Measurements from ENCODE around the gene COPG2. TPM values are rescaled to one million over a fixed set of nuclear protein-coding genes. Genes with fewer than 3 reads are reported as not detected.

Gene COPG2
- total RNA-seq, 1 experiment from 2014 or later: 50.9 TPM

DNA sequence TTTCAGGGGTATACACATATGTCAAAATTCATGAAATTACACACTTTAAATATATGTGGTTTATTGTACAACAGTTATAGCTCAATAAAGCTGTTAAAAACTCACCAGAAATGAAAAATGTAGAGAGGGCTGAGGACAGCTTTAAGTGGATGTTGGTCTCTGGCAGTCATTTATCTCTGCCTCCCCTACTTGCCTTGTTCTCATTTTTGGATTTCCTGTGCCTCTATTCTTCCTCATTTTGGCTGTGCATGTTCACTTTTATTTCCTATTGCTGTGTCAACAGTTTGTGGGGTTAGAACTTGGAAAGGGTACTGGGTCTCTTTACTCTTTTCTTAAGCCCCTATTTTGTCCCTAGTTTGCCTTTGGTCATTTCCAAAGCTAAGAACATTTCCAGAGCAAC is 195.3 kb downstream of the COPG2 start:
- DNase-seq (ENCODE audit: low spot score) (no peak), ATAC-seq (no peak)
- CTCF ChIA-PET: no interaction called here
- H3K4me3 Mint-ChIP-seq: no peak overlapping the region
- POLR2A ChIA-PET: no interaction called here
- H3K36me3 Mint-ChIP-seq: no peaks in the 10 kb centered on the region
- H3K27me3 Mint-ChIP-seq (ENCODE audit: low read depth): no peaks in the 10 kb centered on the region; the same call in 1 of the 2 replicates
- peaks cover 23% of the 10 kb centered on the region for H3K4me1 Mint-ChIP-seq
- TF ChIP-seq GABPB1 (CRISPR knock-in tag; IDR thresholded peaks at IDR 0.05): no peak
- TF ChIP-seq, protein P1, sequence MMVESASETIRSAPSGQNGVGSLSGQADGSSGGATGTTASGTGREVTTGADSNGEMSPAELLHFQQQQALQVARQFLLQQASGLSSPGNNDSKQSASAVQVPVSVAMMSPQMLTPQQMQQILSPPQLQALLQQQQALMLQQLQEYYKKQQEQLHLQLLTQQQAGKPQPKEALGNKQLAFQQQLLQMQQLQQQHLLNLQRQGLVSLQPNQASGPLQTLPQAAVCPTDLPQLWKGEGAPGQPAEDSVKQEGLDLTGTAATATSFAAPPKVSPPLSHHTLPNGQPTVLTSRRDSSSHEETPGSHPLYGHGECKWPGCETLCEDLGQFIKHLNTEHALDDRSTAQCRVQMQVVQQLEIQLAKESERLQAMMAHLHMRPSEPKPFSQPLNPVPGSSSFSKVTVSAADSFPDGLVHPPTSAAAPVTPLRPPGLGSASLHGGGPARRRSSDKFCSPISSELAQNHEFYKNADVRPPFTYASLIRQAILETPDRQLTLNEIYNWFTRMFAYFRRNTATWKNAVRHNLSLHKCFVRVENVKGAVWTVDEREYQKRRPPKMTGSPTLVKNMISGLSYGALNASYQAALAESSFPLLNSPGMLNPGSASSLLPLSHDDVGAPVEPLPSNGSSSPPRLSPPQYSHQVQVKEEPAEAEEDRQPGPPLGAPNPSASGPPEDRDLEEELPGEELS (CRISPR knock-in tag; IDR thresholded peaks at IDR 0.05): no peak
- no peak for TF ChIP-seq JAZF1 (CRISPR knock-in tag; IDR thresholded peaks at IDR 0.05)
- no peak for TF ChIP-seq NR2C2 (CRISPR knock-in tag; IDR thresholded peaks at IDR 0.05)
- TF ChIP-seq OVOL2 (CRISPR knock-in tag; IDR thresholded peaks at IDR 0.05; ENCODE audit: borderline replicate concordance): no peak
- TF ChIP-seq RELA (CRISPR knock-in tag; IDR thresholded peaks at IDR 0.05; ENCODE audit: borderline replicate concordance): no peak
- TF ChIP-seq, protein P2, sequence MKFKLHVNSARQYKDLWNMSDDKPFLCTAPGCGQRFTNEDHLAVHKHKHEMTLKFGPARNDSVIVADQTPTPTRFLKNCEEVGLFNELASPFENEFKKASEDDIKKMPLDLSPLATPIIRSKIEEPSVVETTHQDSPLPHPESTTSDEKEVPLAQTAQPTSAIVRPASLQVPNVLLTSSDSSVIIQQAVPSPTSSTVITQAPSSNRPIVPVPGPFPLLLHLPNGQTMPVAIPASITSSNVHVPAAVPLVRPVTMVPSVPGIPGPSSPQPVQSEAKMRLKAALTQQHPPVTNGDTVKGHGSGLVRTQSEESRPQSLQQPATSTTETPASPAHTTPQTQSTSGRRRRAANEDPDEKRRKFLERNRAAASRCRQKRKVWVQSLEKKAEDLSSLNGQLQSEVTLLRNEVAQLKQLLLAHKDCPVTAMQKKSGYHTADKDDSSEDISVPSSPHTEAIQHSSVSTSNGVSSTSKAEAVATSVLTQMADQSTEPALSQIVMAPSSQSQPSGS (CRISPR knock-in tag; IDR thresholded peaks at IDR 0.05; ENCODE audit: borderline replicate concordance, low read depth): no peak
- no peak for TF ChIP-seq CBFB (CRISPR knock-in tag; IDR thresholded peaks at IDR 0.05; ENCODE audit: low read depth)
- TF ChIP-seq, protein P3, sequence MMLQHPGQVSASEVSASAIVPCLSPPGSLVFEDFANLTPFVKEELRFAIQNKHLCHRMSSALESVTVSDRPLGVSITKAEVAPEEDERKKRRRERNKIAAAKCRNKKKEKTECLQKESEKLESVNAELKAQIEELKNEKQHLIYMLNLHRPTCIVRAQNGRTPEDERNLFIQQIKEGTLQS (CRISPR knock-in tag; conservative IDR thresholded peaks at IDR 0.05): no peak
- no peak for TF ChIP-seq EMX1 (CRISPR knock-in tag; IDR thresholded peaks at IDR 0.05)
- TF ChIP-seq, protein P4, sequence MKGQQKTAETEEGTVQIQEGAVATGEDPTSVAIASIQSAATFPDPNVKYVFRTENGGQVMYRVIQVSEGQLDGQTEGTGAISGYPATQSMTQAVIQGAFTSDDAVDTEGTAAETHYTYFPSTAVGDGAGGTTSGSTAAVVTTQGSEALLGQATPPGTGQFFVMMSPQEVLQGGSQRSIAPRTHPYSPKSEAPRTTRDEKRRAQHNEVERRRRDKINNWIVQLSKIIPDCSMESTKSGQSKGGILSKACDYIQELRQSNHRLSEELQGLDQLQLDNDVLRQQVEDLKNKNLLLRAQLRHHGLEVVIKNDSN (CRISPR knock-in tag; IDR thresholded peaks at IDR 0.05): no peak
- no peak overlapping the region for H3K27ac Mint-ChIP-seq
- H3K9me3 Mint-ChIP-seq: peaks cover 5% of the 10 kb centered on the region; the same call in 1 of the 2 replicates

DNA sequence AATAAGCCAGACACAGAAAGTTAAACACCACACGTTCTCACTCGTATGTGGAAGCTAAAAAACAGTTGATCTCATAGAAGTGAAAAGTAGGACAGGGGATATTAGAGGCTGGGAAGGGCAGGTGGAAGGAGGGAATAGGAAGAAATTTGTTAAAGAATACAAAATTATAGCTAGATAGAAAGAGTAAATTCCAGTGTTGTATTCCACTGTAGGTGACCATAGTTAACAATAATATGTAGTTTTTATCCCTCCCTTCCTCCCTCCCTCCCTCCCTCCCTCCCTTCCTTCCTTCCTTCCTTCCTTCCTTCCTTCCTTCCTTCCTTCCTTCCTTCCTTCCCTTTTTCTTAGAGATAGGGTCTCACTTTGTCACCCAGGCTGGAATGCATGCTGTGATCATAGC is 196.6 kb downstream of the COPG2 start:
- TF ChIP-seq, protein P5, sequence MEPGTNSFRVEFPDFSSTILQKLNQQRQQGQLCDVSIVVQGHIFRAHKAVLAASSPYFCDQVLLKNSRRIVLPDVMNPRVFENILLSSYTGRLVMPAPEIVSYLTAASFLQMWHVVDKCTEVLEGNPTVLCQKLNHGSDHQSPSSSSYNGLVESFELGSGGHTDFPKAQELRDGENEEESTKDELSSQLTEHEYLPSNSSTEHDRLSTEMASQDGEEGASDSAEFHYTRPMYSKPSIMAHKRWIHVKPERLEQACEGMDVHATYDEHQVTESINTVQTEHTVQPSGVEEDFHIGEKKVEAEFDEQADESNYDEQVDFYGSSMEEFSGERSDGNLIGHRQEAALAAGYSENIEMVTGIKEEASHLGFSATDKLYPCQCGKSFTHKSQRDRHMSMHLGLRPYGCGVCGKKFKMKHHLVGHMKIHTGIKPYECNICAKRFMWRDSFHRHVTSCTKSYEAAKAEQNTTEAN (CRISPR knock-in tag; IDR thresholded peaks at IDR 0.05): no peak
- no peak for TF ChIP-seq EMX1 (CRISPR knock-in tag; IDR thresholded peaks at IDR 0.05)
- TF ChIP-seq, protein P3 (CRISPR knock-in tag; conservative IDR thresholded peaks at IDR 0.05): no peak
- no peak for TF ChIP-seq NR2C2 (CRISPR knock-in tag; IDR thresholded peaks at IDR 0.05)
- TF ChIP-seq GTF2I (CRISPR knock-in tag; conservative IDR thresholded peaks at IDR 0.05): no peak
- TF ChIP-seq MYBL2 (CRISPR knock-in tag; IDR thresholded peaks at IDR 0.05): no peak
- TF ChIP-seq, protein P6, sequence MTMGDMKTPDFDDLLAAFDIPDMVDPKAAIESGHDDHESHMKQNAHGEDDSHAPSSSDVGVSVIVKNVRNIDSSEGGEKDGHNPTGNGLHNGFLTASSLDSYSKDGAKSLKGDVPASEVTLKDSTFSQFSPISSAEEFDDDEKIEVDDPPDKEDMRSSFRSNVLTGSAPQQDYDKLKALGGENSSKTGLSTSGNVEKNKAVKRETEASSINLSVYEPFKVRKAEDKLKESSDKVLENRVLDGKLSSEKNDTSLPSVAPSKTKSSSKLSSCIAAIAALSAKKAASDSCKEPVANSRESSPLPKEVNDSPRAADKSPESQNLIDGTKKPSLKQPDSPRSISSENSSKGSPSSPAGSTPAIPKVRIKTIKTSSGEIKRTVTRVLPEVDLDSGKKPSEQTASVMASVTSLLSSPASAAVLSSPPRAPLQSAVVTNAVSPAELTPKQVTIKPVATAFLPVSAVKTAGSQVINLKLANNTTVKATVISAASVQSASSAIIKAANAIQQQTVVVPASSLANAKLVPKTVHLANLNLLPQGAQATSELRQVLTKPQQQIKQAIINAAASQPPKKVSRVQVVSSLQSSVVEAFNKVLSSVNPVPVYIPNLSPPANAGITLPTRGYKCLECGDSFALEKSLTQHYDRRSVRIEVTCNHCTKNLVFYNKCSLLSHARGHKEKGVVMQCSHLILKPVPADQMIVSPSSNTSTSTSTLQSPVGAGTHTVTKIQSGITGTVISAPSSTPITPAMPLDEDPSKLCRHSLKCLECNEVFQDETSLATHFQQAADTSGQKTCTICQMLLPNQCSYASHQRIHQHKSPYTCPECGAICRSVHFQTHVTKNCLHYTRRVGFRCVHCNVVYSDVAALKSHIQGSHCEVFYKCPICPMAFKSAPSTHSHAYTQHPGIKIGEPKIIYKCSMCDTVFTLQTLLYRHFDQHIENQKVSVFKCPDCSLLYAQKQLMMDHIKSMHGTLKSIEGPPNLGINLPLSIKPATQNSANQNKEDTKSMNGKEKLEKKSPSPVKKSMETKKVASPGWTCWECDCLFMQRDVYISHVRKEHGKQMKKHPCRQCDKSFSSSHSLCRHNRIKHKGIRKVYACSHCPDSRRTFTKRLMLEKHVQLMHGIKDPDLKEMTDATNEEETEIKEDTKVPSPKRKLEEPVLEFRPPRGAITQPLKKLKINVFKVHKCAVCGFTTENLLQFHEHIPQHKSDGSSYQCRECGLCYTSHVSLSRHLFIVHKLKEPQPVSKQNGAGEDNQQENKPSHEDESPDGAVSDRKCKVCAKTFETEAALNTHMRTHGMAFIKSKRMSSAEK (CRISPR knock-in tag; IDR thresholded peaks at IDR 0.05; ENCODE audit: borderline replicate concordance): no peak
- no peak for TF ChIP-seq CBFB (CRISPR knock-in tag; IDR thresholded peaks at IDR 0.05; ENCODE audit: low read depth)
- TF ChIP-seq KAT7 (CRISPR knock-in tag; IDR thresholded peaks at IDR 0.05; ENCODE audit: borderline replicate concordance): no peak
- TF ChIP-seq MXD4 (CRISPR knock-in tag; IDR thresholded peaks at IDR 0.05; ENCODE audit: borderline replicate concordance): no peak
- TF ChIP-seq, protein P7, sequence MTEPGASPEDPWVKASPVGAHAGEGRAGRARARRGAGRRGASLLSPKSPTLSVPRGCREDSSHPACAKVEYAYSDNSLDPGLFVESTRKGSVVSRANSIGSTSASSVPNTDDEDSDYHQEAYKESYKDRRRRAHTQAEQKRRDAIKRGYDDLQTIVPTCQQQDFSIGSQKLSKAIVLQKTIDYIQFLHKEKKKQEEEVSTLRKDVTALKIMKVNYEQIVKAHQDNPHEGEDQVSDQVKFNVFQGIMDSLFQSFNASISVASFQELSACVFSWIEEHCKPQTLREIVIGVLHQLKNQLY (CRISPR knock-in tag; IDR thresholded peaks at IDR 0.05): no peak
- no peak for TF ChIP-seq ZNF219 (CRISPR knock-in tag; IDR thresholded peaks at IDR 0.05; ENCODE audit: borderline replicate concordance)
- TF ChIP-seq, protein P8, sequence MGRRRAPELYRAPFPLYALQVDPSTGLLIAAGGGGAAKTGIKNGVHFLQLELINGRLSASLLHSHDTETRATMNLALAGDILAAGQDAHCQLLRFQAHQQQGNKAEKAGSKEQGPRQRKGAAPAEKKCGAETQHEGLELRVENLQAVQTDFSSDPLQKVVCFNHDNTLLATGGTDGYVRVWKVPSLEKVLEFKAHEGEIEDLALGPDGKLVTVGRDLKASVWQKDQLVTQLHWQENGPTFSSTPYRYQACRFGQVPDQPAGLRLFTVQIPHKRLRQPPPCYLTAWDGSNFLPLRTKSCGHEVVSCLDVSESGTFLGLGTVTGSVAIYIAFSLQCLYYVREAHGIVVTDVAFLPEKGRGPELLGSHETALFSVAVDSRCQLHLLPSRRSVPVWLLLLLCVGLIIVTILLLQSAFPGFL (CRISPR knock-in tag; IDR thresholded peaks at IDR 0.05; ENCODE audit: borderline replicate concordance): no peak
- CTCF ChIA-PET: no interaction called here
- H3K4me3 Mint-ChIP-seq: no peak overlapping the region
- no peaks in the 10 kb centered on the region for H3K9me3 Mint-ChIP-seq
- H3K27ac Mint-ChIP-seq: no peak overlapping the region
- H3K27me3 Mint-ChIP-seq (ENCODE audit: low read depth): no peaks in the 10 kb centered on the region; the same call in 1 of the 2 replicates
- H3K4me1 Mint-ChIP-seq: peaks cover 23% of the 10 kb centered on the region
- ATAC-seq (no peak), DNase-seq (ENCODE audit: low spot score) (no peak)
- no peaks in the 10 kb centered on the region for H3K36me3 Mint-ChIP-seq
- POLR2A ChIA-PET: no interaction called here
